ENCODE data around the gene INPP1.

GRCh38 chr2:190313880-190314279 is 29.5 kb upstream of the INPP1 start:
- TF ChIP-seq CTCF (IDR thresholded peaks at IDR 0.05; ENCODE audit: insufficient read depth, low read depth, low read length) (no peak), EZH2 (IDR thresholded peaks at IDR 0.05; ENCODE audit: insufficient read depth, low read length) (no peak)
